Gastrocnemius medialis (tissue), 4 donors: ENCODE measurements around the gene HBQ1.

Source experiments
- POLR2A ChIP-seq, 2 donors: fragments of 450-650 bp; IDR thresholded peaks; one replicate each; pipeline ENCODE4 v1.6.1; 2017; ENCODE audit warnings: antibody characterized with exemption in 2 of 2, mild to moderate bottlenecking in 2 of 2, moderate library complexity in 2 of 2
- TF ChIP-seq, protein P1 (sequence below), 5 experiments: fragments of 450-650 bp in 3 of 5; fragments of 200-600 bp in 2 of 5; sonication (generic) in 2 of 5; IDR thresholded peaks in 4 of 5; conservative IDR thresholded peaks in 1 of 5; 1 replicate in 4 of 5; 2 replicates in 1 of 5; pipeline ENCODE4 v1.5.1; 2016 to 2019; ENCODE audit warnings: antibody characterized with exemption in 5 of 5, mild to moderate bottlenecking in 3 of 5, moderate library complexity in 3 of 5

DNA sequence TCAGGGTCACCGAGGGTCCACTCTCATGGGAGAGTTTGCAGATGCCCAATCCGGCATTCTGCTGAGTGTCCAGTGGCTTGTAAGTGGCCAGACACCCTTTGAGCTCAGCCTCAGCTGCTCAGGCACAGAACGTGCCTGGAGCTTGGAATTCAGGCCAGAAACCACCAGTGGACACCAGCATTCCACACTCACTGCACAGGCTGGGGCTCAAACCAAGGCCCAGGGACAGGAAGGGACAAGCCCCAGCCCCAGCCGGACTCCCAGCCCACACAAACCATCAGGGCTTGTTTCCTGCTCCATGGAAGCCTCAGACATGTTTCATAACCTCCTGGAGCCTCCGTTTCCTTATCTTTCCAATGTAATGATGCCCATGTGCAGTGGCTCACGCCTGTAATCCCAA, 36.8 kb upstream of the HBQ1 start:
- TF ChIP-seq, protein P1, sequence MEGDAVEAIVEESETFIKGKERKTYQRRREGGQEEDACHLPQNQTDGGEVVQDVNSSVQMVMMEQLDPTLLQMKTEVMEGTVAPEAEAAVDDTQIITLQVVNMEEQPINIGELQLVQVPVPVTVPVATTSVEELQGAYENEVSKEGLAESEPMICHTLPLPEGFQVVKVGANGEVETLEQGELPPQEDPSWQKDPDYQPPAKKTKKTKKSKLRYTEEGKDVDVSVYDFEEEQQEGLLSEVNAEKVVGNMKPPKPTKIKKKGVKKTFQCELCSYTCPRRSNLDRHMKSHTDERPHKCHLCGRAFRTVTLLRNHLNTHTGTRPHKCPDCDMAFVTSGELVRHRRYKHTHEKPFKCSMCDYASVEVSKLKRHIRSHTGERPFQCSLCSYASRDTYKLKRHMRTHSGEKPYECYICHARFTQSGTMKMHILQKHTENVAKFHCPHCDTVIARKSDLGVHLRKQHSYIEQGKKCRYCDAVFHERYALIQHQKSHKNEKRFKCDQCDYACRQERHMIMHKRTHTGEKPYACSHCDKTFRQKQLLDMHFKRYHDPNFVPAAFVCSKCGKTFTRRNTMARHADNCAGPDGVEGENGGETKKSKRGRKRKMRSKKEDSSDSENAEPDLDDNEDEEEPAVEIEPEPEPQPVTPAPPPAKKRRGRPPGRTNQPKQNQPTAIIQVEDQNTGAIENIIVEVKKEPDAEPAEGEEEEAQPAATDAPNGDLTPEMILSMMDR (IDR thresholded peaks at IDR 0.05 in 4 of 5, conservative IDR thresholded peaks at IDR 0.05 in 1 of 5), result no peak
- TF ChIP-seq POLR2A (IDR thresholded peaks at IDR 0.05), result no peak
